ENCODE measurements around the gene NFIA. TPM values are rescaled to one million over a fixed set of nuclear protein-coding genes. Genes with fewer than 3 reads are reported as not detected.

The NFIA gene
- total RNA-seq, 1 experiment from 2014 or later, result 38.6 TPM

GRCh38 chr1:61284936-61285335 lies 202.6 kb downstream of the NFIA start:
- Mint-ChIP-seq H3K4me3 (ENCODE audit: low read depth, unreplicated experiment) (no peak overlapping the region), H3K4me1 (ENCODE audit: low read depth, unreplicated experiment) (peaks cover 67% of the 10 kb centered on the region), H3K9me3 (ENCODE audit: low read depth, unreplicated experiment) (no peaks in the 10 kb centered on the region), H3K36me3 (ENCODE audit: insufficient read depth, unreplicated experiment) (peaks cover 9% of the 10 kb centered on the region), H3K27ac (ENCODE audit: unreplicated experiment) (peak overlapping the region; percentile 60), H3K27me3 (ENCODE audit: unreplicated experiment) (no peaks in the 10 kb centered on the region)
- BruUV-seq (replicated peaks), result no TSS peak
- CTCF ChIA-PET, result interaction anchor here (0.7 to 1.5 kb wide), 6 partner anchors 53 to 235 kb away, joined by 3 to 11 read pairs (median 4); no protein-coding TSS in a partner anchor
- intact Hi-C loops (cut with micrococcal nuclease; ENCODE audit: unreplicated experiment), result loop anchor here (5.0 to 10.0 kb wide), 5 partner anchors 63 to 198 kb away; no protein-coding TSS in a partner anchor
- no peak for DNase-seq
- no peak for TF ChIP-seq CTCF (IDR thresholded peaks at IDR 0.05; ENCODE audit: unreplicated experiment)

GRCh38 chr1:61285371-61285885 lies 203.1 kb downstream of the NFIA start:
- Mint-ChIP-seq H3K36me3 (ENCODE audit: insufficient read depth, unreplicated experiment) (peaks cover 9% of the 10 kb centered on the region), H3K9me3 (ENCODE audit: low read depth, unreplicated experiment) (no peaks in the 10 kb centered on the region), H3K4me3 (ENCODE audit: low read depth, unreplicated experiment) (no peak overlapping the region), H3K27me3 (ENCODE audit: unreplicated experiment) (no peaks in the 10 kb centered on the region), H3K4me1 (ENCODE audit: low read depth, unreplicated experiment) (peaks cover 68% of the 10 kb centered on the region), H3K27ac (ENCODE audit: unreplicated experiment) (peak overlapping the region; percentile 60)
- CTCF ChIA-PET, result interaction anchor here (0.7 to 1.5 kb wide), 6 partner anchors 53 to 235 kb away, joined by 3 to 11 read pairs (median 4); no protein-coding TSS in a partner anchor
- BruUV-seq (replicated peaks), result no TSS peak
- no peak for TF ChIP-seq CTCF (IDR thresholded peaks at IDR 0.05; ENCODE audit: unreplicated experiment)
- no peak for DNase-seq
- intact Hi-C loops (cut with micrococcal nuclease; ENCODE audit: unreplicated experiment), result loop anchor here (5.0 to 10.0 kb wide), 5 partner anchors 63 to 198 kb away; no protein-coding TSS in a partner anchor

- Mint-ChIP-seq H3K27me3 (ENCODE audit: unreplicated experiment) (no peaks in the 10 kb centered on the region), H3K4me1 (ENCODE audit: low read depth, unreplicated experiment) (peaks cover 66% of the 10 kb centered on the region), H3K27ac (ENCODE audit: unreplicated experiment) (peak overlapping the region; percentile 71), H3K4me3 (ENCODE audit: low read depth, unreplicated experiment) (no peak overlapping the region), H3K9me3 (ENCODE audit: low read depth, unreplicated experiment) (no peaks in the 10 kb centered on the region), H3K36me3 (ENCODE audit: insufficient read depth, unreplicated experiment) (peaks cover 9% of the 10 kb centered on the region)
- TF ChIP-seq CTCF (IDR thresholded peaks at IDR 0.05; ENCODE audit: unreplicated experiment), result no peak
- no TSS peak for BruUV-seq (replicated peaks)
- CTCF ChIA-PET, result no interaction called here
- no peak for DNase-seq
- intact Hi-C loops (cut with micrococcal nuclease; ENCODE audit: unreplicated experiment), result loop anchor here (1.0 to 10.0 kb wide), 7 partner anchors 52 to 200 kb away; no protein-coding TSS in a partner anchor
Observed at GRCh38 chr1:61287014-61287413, 204.7 kb downstream of the NFIA start.

GRCh38 chr1:61287734-61288133 lies 205.4 kb downstream of the NFIA start:
- intact Hi-C loops (cut with micrococcal nuclease; ENCODE audit: unreplicated experiment), result loop anchor here (1.0 to 10.0 kb wide), 7 partner anchors 51 to 200 kb away; no protein-coding TSS in a partner anchor
- TF ChIP-seq CTCF (IDR thresholded peaks at IDR 0.05; ENCODE audit: unreplicated experiment), result no peak
- Mint-ChIP-seq H3K27ac (ENCODE audit: unreplicated experiment) (peak overlapping the region; percentile 71), H3K27me3 (ENCODE audit: unreplicated experiment) (no peaks in the 10 kb centered on the region), H3K4me3 (ENCODE audit: low read depth, unreplicated experiment) (no peak overlapping the region), H3K9me3 (ENCODE audit: low read depth, unreplicated experiment) (no peaks in the 10 kb centered on the region), H3K4me1 (ENCODE audit: low read depth, unreplicated experiment) (peaks cover 63% of the 10 kb centered on the region), H3K36me3 (ENCODE audit: insufficient read depth, unreplicated experiment) (peaks cover 9% of the 10 kb centered on the region)
- CTCF ChIA-PET, result no interaction called here
- no TSS peak for BruUV-seq (replicated peaks)
- DNase-seq, result peak; percentile 53

Measured in Calu3 (cell line).